Measurements from ENCODE around the gene GNG4.
"Not testable (repeated sequence)": the region's sequence is repeated elsewhere in the genome, so short reads cannot be mapped to it uniquely, and the experiment has no call there.

GNG4 gene

GRCh38 chr1:235650341-235651169 lies 971 bp upstream of the GNG4 start:
- DNase-seq (ENCODE audit: low read depth in 2 of 2), result no peak

DNA sequence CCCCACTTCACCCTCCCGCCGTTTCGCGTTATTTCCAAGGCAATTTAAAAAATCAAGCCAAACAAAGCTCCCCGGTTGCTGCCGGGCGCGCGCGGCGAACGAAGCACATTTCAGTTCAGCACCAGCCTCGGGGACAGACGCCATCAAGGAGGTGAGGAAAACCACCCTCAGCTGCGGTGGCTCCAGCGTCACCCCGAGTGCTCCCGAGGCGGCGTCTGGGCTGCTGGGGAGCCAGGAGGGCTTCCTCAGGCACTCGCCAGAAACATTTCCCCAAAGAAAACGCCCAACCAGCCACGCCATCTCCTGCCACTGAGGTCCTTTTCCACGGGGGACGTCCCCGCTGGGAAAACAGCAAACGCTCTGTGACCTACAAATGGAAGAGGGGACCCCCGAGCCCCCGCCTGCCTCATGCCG lies 623 bp downstream of the GNG4 start:
- peak; percentile 29 to 39 for DNase-seq (ENCODE audit: low read depth in 2 of 2)

DNA sequence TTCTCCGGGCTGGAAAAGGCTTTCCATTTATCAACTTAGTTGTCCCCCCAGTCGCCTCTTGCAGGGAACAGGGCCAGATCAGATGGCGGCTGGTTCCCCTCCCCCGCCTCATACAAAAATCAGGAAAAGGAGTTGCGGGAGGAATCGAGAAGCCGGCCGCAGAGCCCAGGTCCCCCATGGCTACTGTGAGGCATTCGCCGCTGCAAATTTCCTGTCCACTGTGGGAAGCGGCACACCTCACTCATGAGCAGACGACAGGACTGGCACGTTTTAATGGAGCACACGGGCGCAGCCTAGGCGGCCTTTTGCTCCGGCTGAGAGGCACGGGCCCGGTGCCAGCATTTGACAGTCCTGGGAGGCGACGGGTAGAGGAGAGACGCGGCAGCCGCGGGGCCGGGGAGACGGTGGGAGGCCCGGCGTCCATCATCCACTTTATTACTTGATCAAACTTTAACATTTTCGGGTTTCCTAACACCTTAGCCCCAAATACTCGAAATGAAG lies 1.1 kb downstream of the GNG4 start:
- no peak for DNase-seq (ENCODE audit: low read depth in 2 of 2)

GRCh38 chr1:235647537-235647936 lies 2.0 kb downstream of the GNG4 start:
- not testable (repeated sequence) for DNase-seq (ENCODE audit: low read depth in 2 of 2)

- no peak for DNase-seq (ENCODE audit: low read depth in 2 of 2)
Measured at GRCh38 chr1:235646463-235646862, 3.1 kb downstream of the GNG4 start.

DNA sequence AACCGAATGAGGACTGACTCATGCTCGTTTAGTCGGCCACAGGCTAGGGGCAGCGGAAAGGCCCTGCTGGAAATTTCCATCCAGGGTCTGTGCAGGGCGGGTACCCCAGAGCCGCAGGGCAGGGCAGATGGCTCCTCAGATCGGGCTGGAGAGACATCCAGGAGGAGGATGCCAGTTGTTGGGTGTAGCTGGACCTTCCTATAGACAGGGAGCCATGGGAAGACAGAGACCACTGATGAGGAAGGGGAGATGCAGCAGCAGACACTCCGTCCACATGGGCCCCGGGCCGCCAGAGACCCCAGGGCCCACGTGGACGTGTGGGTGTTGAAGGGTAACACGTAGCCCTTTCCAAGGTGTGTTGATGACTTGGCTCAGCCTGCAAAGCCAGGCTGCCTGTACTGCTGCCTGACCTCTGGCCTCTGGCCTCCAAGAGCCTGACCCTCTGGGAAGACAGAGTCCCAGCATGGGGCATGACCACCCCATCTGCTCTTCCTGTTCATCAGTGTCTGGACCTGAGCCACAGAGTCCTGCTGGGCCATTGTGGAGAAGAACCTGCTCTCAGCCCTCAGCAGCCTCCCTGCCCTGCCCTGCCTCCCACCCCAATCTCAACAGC lies 4.8 kb downstream of the GNG4 start:
- DNase-seq (ENCODE audit: low read depth in 2 of 2), result no peak

GRCh38 chr1:235643837-235644692 lies 5.5 kb downstream of the GNG4 start:
- DNase-seq (ENCODE audit: low read depth in 2 of 2), result no peak

GRCh38 chr1:235642943-235643371 lies 6.6 kb downstream of the GNG4 start:
- no peak for DNase-seq (ENCODE audit: low read depth in 2 of 2)

DNA sequence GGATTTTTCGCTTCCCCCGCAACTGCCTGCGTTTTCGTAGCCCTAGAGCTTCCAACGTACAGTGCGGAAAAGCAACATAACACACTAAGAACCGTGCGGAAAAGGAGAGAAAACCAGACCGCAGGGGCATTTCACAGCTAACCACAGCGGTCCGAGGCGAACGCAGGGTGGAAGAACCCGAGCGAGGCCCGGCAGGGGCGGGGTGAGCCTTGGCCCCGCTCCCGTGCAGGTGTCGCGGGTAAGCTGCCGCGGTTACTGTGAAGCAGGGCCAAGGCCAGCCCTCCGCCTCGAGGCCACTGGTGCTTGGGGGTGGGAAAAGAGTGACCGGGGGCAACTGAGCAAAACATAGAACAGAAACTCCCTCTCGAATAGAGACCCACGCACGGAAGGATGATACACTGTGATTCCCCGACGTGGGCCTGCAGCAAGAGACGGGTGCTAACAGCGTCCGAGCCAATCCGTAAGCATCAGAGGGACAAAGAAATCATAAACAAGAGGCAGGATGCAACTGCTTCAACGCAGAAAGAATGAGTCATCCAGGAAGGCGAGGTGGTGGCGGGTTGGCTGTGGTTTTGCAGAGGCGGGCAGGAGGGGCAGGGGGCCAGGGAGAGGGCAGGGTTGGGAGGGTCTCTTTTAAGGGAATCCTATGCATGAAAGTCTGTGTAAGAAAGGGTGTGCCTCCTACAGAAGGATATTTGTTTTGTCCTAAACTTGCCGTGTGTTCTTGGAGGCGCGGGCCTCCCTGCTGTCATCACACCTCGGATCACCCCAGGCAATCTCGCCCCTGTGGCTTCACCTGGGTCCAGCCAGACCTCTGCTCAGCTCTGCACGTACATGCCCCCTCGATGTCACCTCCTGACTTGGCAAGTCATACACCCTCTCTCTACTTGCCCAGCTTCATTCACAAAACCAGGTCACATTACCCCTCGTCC lies 7.3 kb downstream of the GNG4 start:
- DNase-seq (ENCODE audit: low read depth in 2 of 2), result peak; percentile 18 to 35

DNA sequence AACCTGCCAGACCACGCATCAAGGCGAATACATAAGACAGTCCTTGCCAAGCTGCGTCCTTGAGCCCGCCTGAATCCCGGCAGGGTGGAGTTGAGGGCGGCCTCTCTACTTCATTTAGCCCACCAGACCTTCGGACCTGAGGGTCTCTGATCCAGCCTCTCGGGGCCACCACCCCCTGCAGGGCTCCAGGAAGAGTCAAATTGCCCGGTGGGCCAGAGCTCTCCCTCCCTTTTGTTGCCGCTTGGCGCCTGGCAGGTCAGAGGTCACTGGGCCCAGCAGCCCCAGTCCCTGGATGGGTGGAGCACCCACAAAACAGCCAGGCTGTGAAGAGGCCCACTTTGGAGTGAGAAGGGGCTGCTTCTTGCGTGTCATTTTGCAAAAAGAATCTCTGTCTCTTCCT lies 9.0 kb downstream of the GNG4 start:
- DNase-seq (ENCODE audit: low read depth in 2 of 2), result no peak

DNA sequence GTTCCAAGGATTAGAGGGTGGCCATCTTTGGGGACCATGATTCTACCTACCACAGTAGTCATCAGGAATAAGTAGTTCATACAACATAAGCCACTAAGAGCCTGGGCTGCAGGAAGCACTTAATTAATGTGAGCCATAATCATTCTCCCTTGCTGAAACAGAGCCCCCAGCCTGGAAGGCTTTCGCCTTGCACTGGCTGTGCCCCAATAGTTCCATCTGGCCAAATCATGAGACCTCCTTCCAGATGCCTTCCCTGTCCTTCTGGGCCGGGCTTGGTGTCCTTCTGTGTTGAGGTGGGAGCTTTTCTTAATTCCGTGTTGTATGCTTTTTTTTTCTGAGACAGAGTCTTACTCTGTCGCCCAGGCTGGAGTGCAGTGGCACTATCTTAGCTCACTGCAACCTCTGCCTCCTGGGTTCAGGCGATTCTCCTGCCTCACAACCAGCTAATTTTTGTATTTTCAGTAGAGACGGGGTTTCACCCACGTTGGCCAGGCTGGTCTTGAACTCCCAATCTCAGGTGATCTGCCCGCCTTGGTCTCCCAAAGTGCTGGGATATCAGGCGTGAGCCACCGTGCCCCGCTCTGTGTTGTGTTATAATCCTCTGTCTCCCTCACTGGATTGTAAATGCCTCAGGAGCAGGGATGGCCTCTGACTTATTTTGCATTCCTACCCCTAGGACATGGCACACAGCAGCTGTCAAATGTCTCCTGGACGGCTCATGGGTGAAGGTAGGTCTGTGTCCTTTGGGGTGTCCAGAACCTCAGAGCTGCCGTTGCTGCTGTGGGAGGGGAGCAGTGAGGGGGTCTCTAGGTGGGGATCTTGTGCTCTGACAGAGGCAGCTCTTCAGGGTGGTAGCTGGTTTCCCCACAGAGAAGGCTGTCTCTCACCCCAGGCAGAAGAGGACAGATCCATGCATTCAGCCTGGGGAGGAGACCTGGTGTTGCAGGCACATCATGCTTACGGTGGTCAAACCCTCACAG lies 10.1 kb downstream of the GNG4 start:
- DNase-seq (ENCODE audit: low read depth in 2 of 2), result no peak

DNA sequence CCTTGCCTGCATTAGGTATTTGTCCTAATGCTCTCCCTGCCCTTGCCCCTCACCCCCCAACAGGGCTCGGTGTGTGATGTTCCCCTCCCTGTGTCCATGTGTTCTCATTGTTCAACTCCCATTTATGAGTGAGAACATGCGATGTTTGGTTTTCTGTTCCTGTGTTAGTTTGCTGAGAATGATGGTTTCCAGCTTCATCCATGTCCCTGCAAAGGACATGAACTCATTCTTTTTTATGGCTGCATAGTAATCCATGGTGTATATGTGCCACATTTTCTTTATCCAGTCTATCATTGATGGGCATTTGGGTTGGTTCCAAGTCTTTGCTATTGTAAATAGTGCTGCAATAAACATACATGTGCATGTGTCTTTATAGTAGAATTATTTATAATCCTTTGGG lies 11.0 kb downstream of the GNG4 start:
- DNase-seq (ENCODE audit: low read depth in 2 of 2), result not testable (repeated sequence)

GRCh38 chr1:235637756-235638534 lies 11.6 kb downstream of the GNG4 start:
- no peak for DNase-seq (ENCODE audit: low read depth in 2 of 2)

DNA sequence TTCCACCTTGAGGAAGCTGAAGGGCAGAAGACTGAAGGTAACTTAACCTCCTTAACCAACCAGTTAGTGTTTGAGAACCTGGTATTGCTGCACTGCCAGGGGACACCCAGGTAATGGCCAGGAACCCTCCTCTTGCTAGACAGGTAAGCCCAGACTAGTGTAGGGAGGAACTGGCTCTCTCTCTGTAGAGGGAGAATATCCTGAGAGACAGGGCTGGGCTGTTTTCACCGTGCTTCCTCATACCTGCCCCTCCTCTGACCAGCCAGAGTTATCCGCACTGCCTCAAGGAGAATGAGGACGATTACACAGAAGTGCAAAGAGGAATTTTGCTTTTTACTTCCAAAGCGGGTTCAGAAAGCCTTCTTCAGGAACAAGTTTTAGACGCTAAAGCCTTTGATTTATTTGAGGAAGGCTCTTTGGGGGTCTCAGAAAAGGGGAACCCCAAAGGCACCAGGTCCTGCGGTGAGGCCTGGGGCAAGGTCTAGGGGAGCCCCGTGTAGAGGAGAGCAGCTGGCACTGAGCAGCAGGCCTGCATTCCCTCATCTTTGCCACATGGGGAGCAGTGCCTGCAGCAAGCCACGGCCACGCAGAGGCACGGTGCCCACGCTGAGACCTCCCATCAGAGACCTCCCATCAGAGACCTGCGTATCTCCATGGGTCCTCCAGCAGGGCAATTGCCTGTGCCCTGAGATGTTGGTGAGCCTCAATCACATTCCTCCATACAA lies 13.5 kb downstream of the GNG4 start:
- no peak for DNase-seq (ENCODE audit: low read depth in 2 of 2)

DNA sequence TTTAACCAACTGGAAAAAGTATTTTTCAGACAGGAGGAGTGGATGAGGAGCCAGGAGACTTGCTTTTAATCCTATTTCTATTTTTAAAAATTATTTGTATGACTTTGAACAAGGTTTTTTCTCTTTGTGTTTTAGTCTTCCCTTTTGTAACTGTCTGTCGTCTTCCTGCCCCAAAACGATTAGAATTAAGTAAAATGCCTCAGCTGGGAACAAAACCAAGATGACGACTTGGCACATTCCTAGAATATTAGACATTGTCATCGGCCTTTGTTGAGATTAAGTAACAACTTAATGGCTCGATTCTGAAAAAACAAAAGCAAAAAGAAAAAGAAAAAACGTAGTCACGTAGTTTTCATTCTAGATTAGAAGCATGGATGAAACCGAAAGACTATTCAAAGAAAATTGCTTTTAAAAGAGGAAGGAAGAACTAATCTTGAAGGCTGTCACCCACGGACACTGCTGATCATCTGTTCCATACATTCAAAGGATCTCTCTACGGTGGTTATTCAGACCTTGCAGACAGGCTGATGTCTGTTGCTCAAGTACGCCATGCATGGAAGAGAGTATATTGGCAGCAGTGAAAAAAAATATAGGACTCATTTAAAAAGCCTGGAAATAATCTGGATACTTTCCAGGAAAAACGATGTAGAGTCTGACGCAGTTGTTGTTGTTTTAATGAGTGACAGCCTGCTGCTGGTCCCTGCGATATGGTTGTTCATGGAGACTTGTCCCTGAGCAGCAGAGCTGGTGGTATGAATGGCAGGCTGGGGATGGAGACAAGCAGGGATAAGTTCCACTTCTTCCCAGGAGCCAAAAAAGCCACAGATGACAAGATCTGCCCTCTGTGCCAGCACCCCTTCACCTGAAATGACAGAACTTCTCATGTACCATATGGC lies 16.8 kb downstream of the GNG4 start:
- DNase-seq (ENCODE audit: low read depth in 2 of 2), result no peak

DNA sequence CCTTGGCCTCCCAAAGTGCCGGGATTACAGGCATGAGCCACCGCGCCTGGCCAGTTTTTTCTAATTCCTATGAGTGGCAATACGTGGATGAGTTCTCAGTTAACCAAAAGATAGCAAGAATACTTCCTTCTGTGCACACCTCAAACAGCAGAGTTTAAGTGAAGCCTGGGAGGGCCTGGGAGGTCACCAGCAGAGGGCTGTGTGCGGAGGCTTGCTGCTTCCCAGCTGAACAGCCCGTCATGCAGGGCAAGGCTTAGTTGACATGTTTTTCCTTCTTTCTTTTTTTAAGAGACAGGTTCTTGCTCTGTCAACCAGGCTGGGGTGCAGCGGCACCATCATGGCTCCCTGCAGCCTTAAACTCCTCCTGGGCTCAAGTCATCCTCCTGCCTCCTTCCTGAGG lies 17.8 kb downstream of the GNG4 start:
- DNase-seq (ENCODE audit: low read depth in 2 of 2), result no peak

DNA sequence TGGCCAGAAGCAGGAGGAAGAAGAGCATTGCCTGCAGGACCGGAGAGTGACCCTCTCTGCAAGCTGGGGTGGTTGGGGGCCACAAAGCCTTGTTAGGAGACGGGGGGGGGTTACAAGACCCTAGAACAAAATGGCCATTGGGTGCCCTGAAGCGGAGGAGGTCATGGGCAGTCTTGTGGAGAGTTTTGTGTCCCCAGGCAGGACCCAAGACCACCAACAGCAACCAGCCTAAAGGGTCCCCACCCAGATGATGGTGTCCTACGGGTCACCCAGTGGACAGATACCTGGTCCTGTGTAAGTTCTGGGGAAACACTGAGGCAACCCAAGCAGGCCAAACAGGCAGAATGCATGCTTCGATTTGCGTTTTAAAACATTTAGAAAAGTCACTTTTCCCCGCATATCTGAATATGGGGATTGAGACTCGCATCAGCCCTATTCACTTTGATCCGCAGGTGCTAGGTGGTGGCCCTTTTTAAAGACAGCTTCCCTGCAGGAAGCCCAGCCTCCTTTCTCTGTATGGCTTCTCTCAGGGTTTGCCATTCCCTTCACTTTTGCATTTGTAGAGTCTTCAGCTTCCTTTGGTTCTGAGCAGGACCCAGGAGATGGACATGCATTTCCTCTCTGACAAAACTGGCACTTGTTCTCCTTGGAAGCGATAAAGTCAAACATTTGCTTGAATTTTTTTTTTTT lies 21.1 kb downstream of the GNG4 start:
- DNase-seq (ENCODE audit: low read depth in 2 of 2), result no peak

All from activated CD4-positive, alpha-beta T cell treated with anti-CD3 and anti-CD28 coated beads for 24 hours (primary cell).